ENCODE measurements around the gene MCC. TPM values are rescaled to one million over a fixed set of nuclear protein-coding genes. Genes with fewer than 3 reads are reported as not detected.

MCC gene
- polyA plus RNA-seq, 1 donor (not counting 4 experiments of a cell fraction or from before 2014, with no cell fraction given), result 24.6 TPM

GRCh38 chr5:113119246-113119924 is 368.9 kb downstream of the MCC start:
- H3K9me1 ChIP-seq (ENCODE audit: control insufficient read depth, extremely low read depth, insufficient read depth, low read length), result no peaks in the 10 kb centered on the region
- no peak overlapping the region for H3K4me3 ChIP-seq (ENCODE audit: control insufficient read depth in 2 of 3, extremely low read depth in 1 of 3, insufficient read depth in 2 of 3, low read depth in 1 of 3, low read length in 3 of 3)
- no peak overlapping the region for H2AFZ ChIP-seq (ENCODE audit: control insufficient read depth, low read length)
- H3K9me3 ChIP-seq (ENCODE audit: control insufficient read depth, low read depth, low read length), result no peaks in the 10 kb centered on the region
- no peaks in the 10 kb centered on the region for H4K20me1 ChIP-seq (ENCODE audit: control insufficient read depth, extremely low read depth, insufficient read depth, low read length)
- no peak overlapping the region for H3K27ac ChIP-seq (ENCODE audit: control insufficient read depth, insufficient read depth, low read length)
- dilution Hi-C loops (cut with MboI; ENCODE audit: extremely low pct_ligation_motif_present, low sequenced_read_pairs), result no loop called here
- no peak for FAIRE-seq
- H3K36me3 ChIP-seq (ENCODE audit: control insufficient read depth in 2 of 2, extremely low read depth in 1 of 2, insufficient read depth in 2 of 2, low read length in 2 of 2), result peaks cover 0 to 7% of the 10 kb centered on the region in 2 experiments
- H3K27me3 ChIP-seq (ENCODE audit: control insufficient read depth, extremely low read depth, insufficient read depth, low read length), result no peaks in the 10 kb centered on the region
- H3K4me2 ChIP-seq (ENCODE audit: control insufficient read depth, extremely low read depth, insufficient read depth, low read depth, low read length), result no peak overlapping the region
- no peak for TF ChIP-seq CTCF (optimal IDR thresholded peaks at IDR 0.05 in 1 of 3, IDR thresholded peaks at IDR 0.05 in 1 of 3, conservative IDR thresholded peaks at IDR 0.05 in 1 of 3; ENCODE audit: extremely low read depth in 1 of 3, insufficient read depth in 2 of 3, low read length in 3 of 3)
- TF ChIP-seq EZH2 (IDR thresholded peaks at IDR 0.05; ENCODE audit: low read length), result no peak
- no peak for DNase-seq (ENCODE audit: low read depth, low spot score)
- peaks cover 9% of the 10 kb centered on the region for H3K79me2 ChIP-seq (ENCODE audit: control insufficient read depth, insufficient read depth, low read length)
- peaks cover 26% of the 10 kb centered on the region for H3K4me1 ChIP-seq (ENCODE audit: control insufficient read depth, extremely low read depth, insufficient read depth, low read length)
- H3K9ac ChIP-seq (ENCODE audit: control insufficient read depth, extremely low read depth, insufficient read depth, low read length), result no peak overlapping the region

GRCh38 chr5:113118765-113119164 is 369.5 kb downstream of the MCC start:
- Histone ChIP-seq H3K4me3 (ENCODE audit: control insufficient read depth in 2 of 3, extremely low read depth in 1 of 3, insufficient read depth in 2 of 3, low read depth in 1 of 3, low read length in 3 of 3) (no peak overlapping the region), H3K9me1 (ENCODE audit: control insufficient read depth, extremely low read depth, insufficient read depth, low read length) (no peaks in the 10 kb centered on the region), H2AFZ (ENCODE audit: control insufficient read depth, low read length) (no peak overlapping the region), H3K27ac (ENCODE audit: control insufficient read depth, insufficient read depth, low read length) (no peak overlapping the region), H3K9ac (ENCODE audit: control insufficient read depth, extremely low read depth, insufficient read depth, low read length) (no peak overlapping the region), H3K9me3 (ENCODE audit: control insufficient read depth, low read depth, low read length) (no peaks in the 10 kb centered on the region), H4K20me1 (ENCODE audit: control insufficient read depth, extremely low read depth, insufficient read depth, low read length) (no peaks in the 10 kb centered on the region), H3K79me2 (ENCODE audit: control insufficient read depth, insufficient read depth, low read length) (peaks cover 9% of the 10 kb centered on the region), H3K4me2 (ENCODE audit: control insufficient read depth, extremely low read depth, insufficient read depth, low read depth, low read length) (no peak overlapping the region), H3K36me3 (ENCODE audit: control insufficient read depth in 2 of 2, extremely low read depth in 1 of 2, insufficient read depth in 2 of 2, low read length in 2 of 2) (peaks cover 0 to 7% of the 10 kb centered on the region in 2 experiments), H3K27me3 (ENCODE audit: control insufficient read depth, extremely low read depth, insufficient read depth, low read length) (no peaks in the 10 kb centered on the region), H3K4me1 (ENCODE audit: control insufficient read depth, extremely low read depth, insufficient read depth, low read length) (peaks cover 26% of the 10 kb centered on the region)
- FAIRE-seq (no peak), DNase-seq (ENCODE audit: low read depth, low spot score) (no peak)
- dilution Hi-C loops (cut with MboI; ENCODE audit: extremely low pct_ligation_motif_present, low sequenced_read_pairs), result no loop called here
- no peak for TF ChIP-seq CTCF (optimal IDR thresholded peaks at IDR 0.05 in 1 of 3, IDR thresholded peaks at IDR 0.05 in 1 of 3, conservative IDR thresholded peaks at IDR 0.05 in 1 of 3; ENCODE audit: extremely low read depth in 1 of 3, insufficient read depth in 2 of 3, low read length in 3 of 3)
- no peak for TF ChIP-seq EZH2 (IDR thresholded peaks at IDR 0.05; ENCODE audit: low read length)
